HG03103 (cell line): ENCODE data around the gene AK3.
"Not testable (repeated sequence)": the region's sequence is repeated elsewhere in the genome, so short reads cannot be mapped to it uniquely, and the experiment has no call there.

Experiments
- ATAC-seq: cut with Tn5 transposase; IDR thresholded peaks from one replicate; pipeline ENCODE4 v1.9.1; 2021; ENCODE audit warnings: low read depth; ENCODE audit not compliant: unreplicated experiment

AK3 gene

DNA sequence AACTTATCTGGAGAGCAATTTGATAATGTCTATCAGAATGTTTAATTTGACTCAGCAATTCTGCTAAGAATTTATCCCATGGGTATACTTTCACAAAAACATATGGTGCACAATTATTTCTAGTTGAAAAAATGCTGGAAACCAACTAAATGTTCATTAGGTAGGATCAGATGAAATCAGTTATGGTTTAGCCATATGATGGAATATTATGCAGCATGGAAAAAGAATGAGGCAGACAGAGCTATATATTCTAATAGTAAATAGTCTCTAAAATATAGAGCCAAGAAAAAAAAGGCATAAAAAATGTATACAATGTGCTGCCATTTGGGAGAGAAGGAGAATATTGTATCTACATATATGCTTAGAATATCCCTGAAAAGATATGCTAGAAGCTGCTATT lies 71.1 kb downstream of the AK3 start:
- ATAC-seq: no peak

DNA sequence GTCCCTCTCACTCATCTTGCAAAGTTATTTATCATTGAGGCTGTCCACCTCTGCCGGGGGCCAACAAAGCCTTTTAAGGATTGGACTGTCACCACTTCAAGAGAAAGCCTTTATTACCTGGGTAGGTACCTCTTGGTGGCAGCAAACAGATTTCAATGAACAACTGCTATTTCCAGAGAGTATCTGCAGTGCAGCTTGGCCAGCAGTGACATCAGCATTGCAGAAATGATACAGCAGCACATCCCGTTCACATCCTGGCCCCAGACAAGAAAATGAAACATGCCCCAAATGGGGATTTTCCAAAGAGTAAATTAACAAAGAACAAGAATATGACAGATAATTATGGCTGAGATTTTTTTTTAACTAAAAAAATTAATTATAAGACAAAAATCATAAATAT lies 72.4 kb downstream of the AK3 start:
- ATAC-seq: no peak

DNA sequence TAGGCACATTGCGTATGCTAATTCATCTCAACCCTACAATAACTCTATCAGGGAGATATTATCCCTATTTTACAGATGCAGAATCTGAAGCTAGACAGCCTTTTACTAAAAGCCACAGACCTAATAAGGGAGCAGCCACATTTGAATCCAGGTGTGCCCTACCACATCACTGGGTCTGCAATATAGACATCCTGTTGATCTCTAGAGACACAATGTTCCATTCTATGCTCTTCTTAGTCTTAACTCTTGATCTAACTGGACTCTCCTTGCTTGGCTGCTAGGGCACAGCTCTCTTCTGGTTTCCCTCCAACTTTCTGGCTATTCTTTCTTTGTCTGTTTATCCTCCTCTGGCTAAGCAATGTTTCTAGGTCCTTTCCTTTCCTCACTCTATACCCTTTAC lies 73.3 kb downstream of the AK3 start:
- ATAC-seq: no peak

DNA sequence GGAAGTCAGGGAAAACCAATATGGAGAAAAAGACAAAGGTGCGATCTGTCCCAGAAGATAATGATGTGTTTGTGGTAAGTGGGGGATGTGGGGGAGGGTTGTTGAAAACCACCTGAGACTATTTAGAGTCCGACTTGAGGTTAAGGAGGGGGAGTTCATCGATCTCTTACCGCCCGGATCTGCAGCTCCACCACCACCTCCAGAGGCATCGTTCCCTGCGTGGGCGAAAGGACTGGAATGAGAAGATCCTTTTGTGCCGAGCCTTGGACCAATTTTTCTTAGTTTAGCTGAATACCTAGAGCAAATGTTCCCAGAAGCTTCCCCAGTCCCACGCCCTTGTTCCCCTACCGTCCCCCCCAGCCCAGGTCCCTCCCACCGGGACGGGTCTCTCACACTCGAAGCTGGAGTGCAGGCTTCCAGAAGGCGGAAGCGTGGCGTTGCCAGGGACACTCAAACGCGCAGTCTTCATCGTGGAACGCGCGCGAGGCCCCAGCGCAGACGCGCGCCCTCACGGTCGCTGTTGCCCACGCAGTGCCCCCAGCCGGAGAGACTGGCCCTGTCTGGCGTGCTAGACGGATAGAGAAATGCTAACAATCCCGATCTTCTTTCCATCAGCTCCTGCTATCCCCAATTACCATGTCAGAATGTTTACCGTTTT lies 74.8 kb downstream of the AK3 start, which contains the start of gene SPATA6L:
TSS of gene SPATA6L (minus strand) at position 439 of the 658 bp plus-strand sequence. CDS start at position 209, 230 bp downstream.
- no peak for ATAC-seq

DNA sequence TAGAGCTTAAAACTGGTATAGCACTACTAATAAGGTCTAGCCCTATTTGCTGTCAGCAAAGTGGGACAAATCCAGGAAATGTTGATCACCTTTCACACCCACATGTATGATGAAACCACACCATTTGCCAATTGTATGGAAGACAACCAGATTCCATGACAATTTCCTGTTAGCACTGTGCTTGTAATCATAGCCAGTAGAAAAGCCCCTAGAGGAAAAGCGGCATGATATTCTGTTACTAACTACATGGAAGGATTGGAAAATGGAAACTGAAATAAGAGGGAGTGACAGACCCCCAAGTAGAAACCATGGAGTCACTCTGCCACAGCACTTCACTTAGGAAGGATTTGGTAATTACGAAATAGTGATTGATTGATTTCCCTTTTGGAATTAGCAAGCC lies 75.6 kb downstream of the AK3 start:
- no peak for ATAC-seq

DNA sequence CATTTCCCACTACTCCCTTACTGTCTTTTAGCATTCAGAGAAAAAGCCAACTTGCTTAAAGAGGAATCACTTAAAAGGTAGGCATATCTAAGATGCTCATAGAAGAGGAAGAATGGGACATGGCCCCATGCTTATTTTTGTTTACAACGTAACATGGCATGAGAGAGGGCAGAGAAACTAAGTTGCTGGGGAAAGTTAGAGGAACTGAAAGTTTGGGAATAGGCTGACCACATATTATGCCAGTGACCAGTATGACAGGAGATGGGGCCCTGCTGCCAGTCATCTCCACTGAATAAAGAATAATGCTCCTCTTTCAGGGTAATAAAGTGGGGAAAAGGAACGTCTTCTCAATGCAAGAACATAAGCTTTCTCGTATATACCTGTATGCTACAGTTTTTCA lies 77.0 kb downstream of the AK3 start:
- ATAC-seq: no peak

DNA sequence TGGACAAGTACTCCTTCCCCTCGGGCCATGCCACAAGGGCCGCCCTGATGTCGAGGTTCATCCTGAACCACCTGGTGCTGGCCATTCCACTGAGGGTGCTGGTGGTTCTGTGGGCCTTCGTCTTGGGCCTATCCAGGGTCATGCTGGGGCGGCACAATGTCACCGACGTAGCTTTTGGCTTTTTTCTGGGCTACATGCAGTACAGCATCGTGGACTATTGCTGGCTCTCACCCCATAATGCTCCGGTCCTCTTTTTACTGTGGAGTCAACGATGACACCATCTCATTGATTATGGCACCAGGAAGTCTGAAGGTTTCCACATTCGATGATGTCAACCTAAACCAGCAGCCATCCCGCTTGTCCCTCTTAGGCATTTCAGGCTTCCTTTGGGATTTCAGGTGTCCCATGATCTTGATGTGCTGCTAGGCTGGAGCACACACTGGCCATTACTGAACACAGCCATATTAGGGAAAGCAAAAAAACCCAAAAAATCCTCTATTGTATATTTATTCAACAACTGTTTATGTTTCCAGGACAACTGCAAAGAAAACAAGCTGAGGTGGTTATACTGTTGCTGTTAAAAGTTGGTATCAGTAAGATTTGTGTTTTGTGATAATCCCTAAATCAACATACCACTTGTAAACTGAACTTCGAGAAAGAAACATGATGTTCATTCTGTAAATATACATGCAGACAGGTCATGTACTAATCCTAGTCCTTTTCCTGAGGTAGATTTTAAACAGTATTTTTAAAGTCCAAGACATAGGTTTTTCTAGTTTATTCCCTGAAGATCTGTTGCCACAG lies 77.8 kb downstream of the AK3 start:
- ATAC-seq: no peak

DNA sequence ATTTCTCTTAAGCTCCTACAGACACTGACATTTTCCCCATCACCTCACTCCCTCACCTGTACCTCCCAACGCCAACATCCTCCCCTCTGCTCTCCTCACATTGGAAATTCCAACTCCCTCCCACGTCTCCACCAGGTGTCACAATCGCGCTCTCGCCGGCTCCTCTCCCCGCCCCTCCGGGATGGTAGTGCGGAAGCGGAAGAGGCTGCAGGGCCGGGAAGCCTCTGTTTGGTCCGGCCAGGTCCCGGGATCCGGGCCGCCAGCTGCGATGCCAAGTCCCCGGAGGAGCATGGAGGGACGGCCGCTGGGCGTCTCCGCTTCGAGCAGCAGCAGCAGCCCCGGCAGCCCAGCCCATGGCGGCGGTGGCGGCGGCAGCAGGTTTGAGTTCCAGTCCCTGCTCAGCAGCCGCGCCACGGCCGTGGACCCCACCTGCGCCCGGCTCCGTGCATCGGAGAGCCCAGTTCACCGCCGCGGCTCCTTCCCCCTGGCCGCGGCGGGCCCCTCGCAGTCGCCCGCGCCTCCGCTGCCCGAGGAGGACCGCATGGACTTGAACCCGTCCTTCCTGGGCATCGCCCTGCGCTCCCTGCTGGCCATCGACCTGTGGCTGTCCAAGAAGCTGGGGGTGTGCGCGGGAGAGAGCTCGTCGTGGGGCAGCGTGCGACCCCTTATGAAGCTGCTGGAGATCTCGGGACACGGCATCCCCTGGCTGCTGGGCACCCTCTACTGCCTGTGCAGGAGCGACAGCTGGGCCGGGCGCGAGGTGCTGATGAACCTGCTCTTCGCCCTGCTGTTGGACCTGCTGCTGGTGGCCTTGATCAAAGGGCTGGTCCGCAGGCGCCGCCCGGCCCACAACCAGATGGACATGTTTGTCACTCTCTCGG lies 78.7 kb downstream of the AK3 start, which contains the start of gene PLPP6:
TSS of gene PLPP6 (plus strand) at position 187 of the 881 bp plus-strand sequence. CDS start at position 269, 82 bp downstream.
- ATAC-seq: peak; percentile 77

DNA sequence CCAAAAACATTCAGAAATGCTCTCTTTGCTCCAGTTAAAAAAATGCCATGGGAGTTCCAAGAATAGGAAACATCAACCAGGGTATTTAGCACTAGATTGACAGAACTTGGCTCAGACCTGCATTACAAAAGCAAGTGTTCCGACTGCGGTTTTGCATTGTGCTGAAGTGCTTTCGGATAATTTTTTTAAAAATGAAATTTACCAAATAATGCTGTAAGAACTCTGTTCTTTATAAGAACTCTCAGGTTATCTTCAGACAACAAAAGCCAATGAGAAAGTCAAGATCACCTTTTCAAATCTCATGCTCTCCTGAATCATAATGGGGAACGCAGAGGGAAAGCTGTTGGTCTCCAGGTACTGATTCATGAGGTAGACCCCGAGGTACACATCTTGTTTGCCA lies 79.4 kb downstream of the AK3 start:
- ATAC-seq: no peak

DNA sequence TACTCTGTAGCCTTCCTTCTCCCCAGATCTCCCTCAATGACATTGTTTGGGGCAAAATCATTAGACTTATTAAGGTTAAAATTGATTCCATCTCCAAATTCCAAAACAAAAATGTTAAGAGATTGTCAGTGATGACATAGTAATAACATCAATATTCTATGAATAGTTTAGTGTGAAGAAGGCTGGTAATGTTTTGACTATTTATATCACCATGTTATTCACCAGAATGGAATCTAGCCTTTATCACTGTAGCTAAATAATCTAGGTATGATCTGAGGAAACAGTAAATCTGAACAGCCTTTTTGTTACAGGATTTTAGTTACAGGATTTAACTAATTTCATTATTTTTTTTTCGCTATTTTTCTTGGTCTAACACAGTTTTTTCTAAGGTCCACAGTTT lies 79.8 kb downstream of the AK3 start:
- ATAC-seq: no peak

DNA sequence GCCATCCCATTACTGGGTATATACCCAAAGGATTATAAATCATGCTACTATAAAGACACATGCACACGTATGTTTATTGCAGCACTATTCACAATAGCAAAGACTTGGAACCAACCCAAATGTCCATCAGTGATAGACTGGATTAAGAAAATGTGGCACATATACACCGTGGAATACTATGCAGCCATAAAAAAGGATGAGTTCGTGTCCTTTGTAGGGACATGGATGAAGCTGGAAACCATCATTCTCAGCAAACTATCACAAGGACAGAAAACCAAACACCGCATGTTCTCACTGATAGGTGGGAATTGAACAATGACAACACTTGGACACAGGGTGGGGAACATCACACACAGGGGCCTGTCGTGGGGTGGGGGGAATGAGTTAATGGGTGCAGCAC lies 80.3 kb downstream of the AK3 start:
- ATAC-seq: not testable (repeated sequence)
